Stimulated activated CD4-positive, alpha-beta T cell treated with anti-CD3 and anti-CD28 coated beads, TNF-alpha, amount 100 ng/mL, for 24 hours (primary cell): ENCODE data around the gene CHST6.
"Not testable (repeated sequence)": the region's sequence is repeated elsewhere in the genome, so short reads cannot be mapped to it uniquely, and the experiment has no call there.

Experiments
- DNase-seq, 3 experiments: peaks; one replicate each; pipeline ENCODE4 v3.0.0-alpha.2; 2020; ENCODE audit warnings: low read depth in 3 of 3

The CHST6 gene

GRCh38 chr16:75502916-75503605 lies 7.8 kb upstream of the CHST6 start:
- no peak for DNase-seq

- not testable (repeated sequence) for DNase-seq
These were observed 6.6 kb upstream of the CHST6 start for GRCh38 chr16:75501820-75502219.

- DNase-seq, result no peak
These were observed 6.1 kb upstream of the CHST6 start for GRCh38 chr16:75501359-75501758.

GRCh38 chr16:75498605-75499322 lies 3.5 kb upstream of the CHST6 start:
- DNase-seq, result not testable (repeated sequence)

GRCh38 chr16:75497558-75497957 lies 2.3 kb upstream of the CHST6 start:
- no peak for DNase-seq

- no peak for DNase-seq
These were observed 573 bp downstream of the CHST6 start for GRCh38 chr16:75494661-75495075.

- DNase-seq, result no peak
These were observed 1.1 kb downstream of the CHST6 start for GRCh38 chr16:75494184-75494583.

GRCh38 chr16:75491876-75492275 lies 3.4 kb downstream of the CHST6 start:
- DNase-seq, result no peak

- no peak for DNase-seq
These were observed 6.9 kb downstream of the CHST6 start for GRCh38 chr16:75488322-75488721.

GRCh38 chr16:75486676-75487313 lies 8.4 kb downstream of the CHST6 start:
- no peak for DNase-seq

GRCh38 chr16:75486014-75486675 lies 9.1 kb downstream of the CHST6 start:
- no peak for DNase-seq

GRCh38 chr16:75485230-75486013 lies 9.8 kb downstream of the CHST6 start:
- DNase-seq, result no peak

GRCh38 chr16:75483222-75483621 lies 12.0 kb downstream of the CHST6 start:
- no peak for DNase-seq

- DNase-seq, result no peak
These were observed 12.6 kb downstream of the CHST6 start for GRCh38 chr16:75482434-75483205.

- no peak for DNase-seq
These were observed 13.8 kb downstream of the CHST6 start for GRCh38 chr16:75481475-75481874.

GRCh38 chr16:75479421-75479990 lies 15.7 kb downstream of the CHST6 start:
- DNase-seq, result no peak

- DNase-seq, result no peak
These were observed 16.5 kb downstream of the CHST6 start for GRCh38 chr16:75478480-75479345.

GRCh38 chr16:75477680-75478473 lies 17.4 kb downstream of the CHST6 start:
- DNase-seq, result no peak

GRCh38 chr16:75476817-75477216 lies 18.4 kb downstream of the CHST6 start:
- no peak for DNase-seq
